ENCODE results near the gene CYP19A1.

DNA sequence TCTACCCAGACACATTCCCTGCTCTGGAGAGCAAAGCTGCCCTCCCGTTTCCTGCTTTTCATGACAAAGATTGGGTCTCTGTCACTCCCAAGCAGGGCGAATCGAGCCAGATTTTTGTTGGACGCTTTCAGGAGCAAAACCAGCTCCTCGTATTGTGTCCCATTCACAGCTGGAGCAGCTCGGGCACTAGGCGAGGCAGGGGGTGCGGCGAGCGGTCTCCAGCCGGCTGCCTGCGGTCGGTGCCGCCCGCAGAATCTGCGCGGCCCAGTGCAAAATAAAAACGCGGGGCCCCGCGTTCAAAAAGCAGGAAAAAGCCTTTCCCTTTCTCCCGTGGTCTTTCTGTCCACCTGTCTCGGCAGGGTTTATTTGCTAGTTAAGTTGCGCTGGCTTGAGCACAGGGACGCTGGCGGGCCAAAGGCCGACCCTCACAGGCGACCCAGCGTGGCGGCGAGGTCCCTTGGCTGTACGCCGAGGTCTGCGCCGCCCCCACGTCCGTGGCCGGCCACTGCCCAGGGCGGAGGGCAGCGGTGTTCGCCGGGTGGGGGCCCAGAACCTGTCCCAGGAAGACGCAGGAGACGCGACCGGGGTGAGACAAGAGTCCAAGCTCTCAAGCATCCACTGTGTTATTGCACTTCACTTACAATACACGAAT, 71.2 kb downstream of the CYP19A1 start:
- TF ChIP-seq POLR2A (IDR thresholded peaks at IDR 0.05), result no peak
- TF ChIP-seq, protein P1, sequence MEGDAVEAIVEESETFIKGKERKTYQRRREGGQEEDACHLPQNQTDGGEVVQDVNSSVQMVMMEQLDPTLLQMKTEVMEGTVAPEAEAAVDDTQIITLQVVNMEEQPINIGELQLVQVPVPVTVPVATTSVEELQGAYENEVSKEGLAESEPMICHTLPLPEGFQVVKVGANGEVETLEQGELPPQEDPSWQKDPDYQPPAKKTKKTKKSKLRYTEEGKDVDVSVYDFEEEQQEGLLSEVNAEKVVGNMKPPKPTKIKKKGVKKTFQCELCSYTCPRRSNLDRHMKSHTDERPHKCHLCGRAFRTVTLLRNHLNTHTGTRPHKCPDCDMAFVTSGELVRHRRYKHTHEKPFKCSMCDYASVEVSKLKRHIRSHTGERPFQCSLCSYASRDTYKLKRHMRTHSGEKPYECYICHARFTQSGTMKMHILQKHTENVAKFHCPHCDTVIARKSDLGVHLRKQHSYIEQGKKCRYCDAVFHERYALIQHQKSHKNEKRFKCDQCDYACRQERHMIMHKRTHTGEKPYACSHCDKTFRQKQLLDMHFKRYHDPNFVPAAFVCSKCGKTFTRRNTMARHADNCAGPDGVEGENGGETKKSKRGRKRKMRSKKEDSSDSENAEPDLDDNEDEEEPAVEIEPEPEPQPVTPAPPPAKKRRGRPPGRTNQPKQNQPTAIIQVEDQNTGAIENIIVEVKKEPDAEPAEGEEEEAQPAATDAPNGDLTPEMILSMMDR (IDR thresholded peaks at IDR 0.05), result no peak

Data from sigmoid colon (tissue), 3 donors.